HG03571 (cell line): ENCODE results near the gene TXLNA.

Source experiments
- ATAC-seq: cut with Tn5 transposase; IDR thresholded peaks from one replicate; pipeline ENCODE4 v1.9.1; 2021; ENCODE audit not compliant: unreplicated experiment

TXLNA gene

DNA sequence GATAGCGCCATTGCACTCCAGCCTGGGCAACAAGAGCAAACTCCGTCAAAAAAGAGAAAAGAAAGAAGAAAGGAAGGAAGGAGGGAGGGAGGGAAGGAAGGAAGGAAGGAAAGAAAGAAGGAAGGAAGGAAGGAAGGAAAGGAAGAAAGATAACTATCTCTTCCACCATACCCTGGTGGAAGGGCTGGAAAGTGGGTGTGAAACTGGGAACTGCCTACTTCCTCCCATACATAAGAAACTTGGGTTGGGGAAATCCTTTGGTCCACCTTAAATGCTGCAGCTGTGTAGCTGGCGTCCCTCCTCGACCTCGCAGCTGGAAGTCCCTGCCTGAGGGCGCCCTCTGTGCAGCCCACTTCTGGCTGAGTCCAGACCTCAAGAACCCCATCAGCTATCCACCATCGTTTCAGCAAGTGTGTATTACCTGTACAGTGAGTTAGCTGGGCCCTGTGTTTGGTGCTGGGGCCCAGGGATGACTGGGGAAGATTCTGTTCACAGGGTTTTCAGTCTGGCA is 62.9 kb downstream of the TXLNA start:
- no peak for ATAC-seq

GRCh38 chr1:32246888-32247273 is 67.4 kb downstream of the TXLNA start, which contains the start of gene FAM167B:
FAM167B (plus strand) TSS chr1:32247222; CDS start chr1:32247422, 200 bp downstream.
- no peak for ATAC-seq

- no peak for ATAC-seq
Observed at GRCh38 chr1:32247452-32247851, 68.0 kb downstream of the TXLNA start.
